ENCODE data around the gene SRSF10. TPM values are rescaled to one million over a fixed set of nuclear protein-coding genes. Genes with fewer than 3 reads are reported as not detected.
A peak's percentile ranks its signal among the peaks of the same experiment; 100 is the strongest.

SRSF10 gene
- total and polyA plus RNA-seq, 9 of the 15 experiments (the other 6 are each of a cell fraction or from before 2014, with no cell fraction given): 154 to 264 (median 205) TPM

DNA sequence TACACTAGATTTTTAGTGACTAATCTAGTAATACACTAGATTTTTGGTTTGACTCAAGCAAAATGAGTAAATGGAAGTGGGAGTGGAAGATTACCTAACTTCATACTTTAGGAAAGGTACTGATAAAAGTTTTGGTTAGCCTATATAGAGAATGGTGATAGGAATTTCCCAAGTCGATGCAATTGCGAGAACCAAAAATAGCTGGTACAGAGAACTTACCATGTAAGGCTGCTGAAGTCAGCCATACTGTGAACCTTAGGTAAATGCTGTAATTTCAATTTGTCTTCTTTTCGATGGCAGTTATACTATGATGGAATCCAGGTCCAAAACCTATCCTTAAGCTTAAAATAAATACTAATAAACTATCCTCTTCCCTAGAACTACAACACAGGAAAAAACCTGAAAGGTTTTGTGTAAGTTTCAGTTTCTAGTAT is 15.9 kb downstream of the SRSF10 start (continued):
- TF ChIP-seq NFYB (IDR thresholded peaks at IDR 0.05; ENCODE audit: extremely low read depth, insufficient read length) (no peak), PML (IDR thresholded peaks at IDR 0.05; ENCODE audit: low read length) (peak; percentile 44; the same call in 1 of the 2 replicates), OTX1 (CRISPR knock-in tag; IDR thresholded peaks at IDR 0.05) (0 out of 2 replicates have a peak, but pooled peaks have one; percentile 41), ZNF780A (CRISPR knock-in tag; IDR thresholded peaks at IDR 0.05) (0 out of 2 replicates have a peak, but pooled peaks have one; percentile 61), POLR2AphosphoS2 (IDR thresholded peaks at IDR 0.05; ENCODE audit: low read length) (peak; percentile 12; the same call in 1 of the 2 replicates), PHF21A (IDR thresholded peaks at IDR 0.05; ENCODE audit: borderline replicate concordance, low read depth) (no peak), ELF1 (tag; IDR thresholded peaks at IDR 0.05) (no peak), POLR2G (IDR thresholded peaks at IDR 0.05; ENCODE audit: low read depth, low read length) (0 out of 2 replicates have a peak, but pooled peaks have one; percentile 34), POLR2A (conservative IDR thresholded peaks at IDR 0.05) (peak; percentile 62), PBX2 (CRISPR knock-in tag; IDR thresholded peaks at IDR 0.05; ENCODE audit: low read depth) (no peak), PBX2 (tag; conservative IDR thresholded peaks at IDR 0.05; ENCODE audit: low read depth) (no peak), ZKSCAN8 (CRISPR knock-in tag; IDR thresholded peaks at IDR 0.05) (no peak), BHLHE40 (IDR thresholded peaks at IDR 0.05; ENCODE audit: low read length) (no peak), ZBED1 (IDR thresholded peaks at IDR 0.05) (no peak), GABPB1 (CRISPR knock-in tag; IDR thresholded peaks at IDR 0.05) (no peak), SRSF7 (optimal IDR thresholded peaks at IDR 0.05; ENCODE audit: low read depth, low read length) (no peak), ASH1L (IDR thresholded peaks at IDR 0.05; ENCODE audit: borderline replicate concordance, low read depth, partially characterized antibody) (no peak), DDX20 (tag; IDR thresholded peaks at IDR 0.05; ENCODE audit: low read depth) (no peak), MLX (CRISPR knock-in tag; conservative IDR thresholded peaks at IDR 0.05) (no peak), NELFE (IDR thresholded peaks at IDR 0.05; ENCODE audit: insufficient read depth, insufficient read length) (no peak), ZFX (CRISPR knock-in tag; IDR thresholded peaks at IDR 0.05) (no peak), EHMT2 (IDR thresholded peaks at IDR 0.05) (no peak)

Measured in K562 (cell line).